Natural killer cell (primary cell): Measurements from ENCODE around the gene MRPS12. TPM values are rescaled to one million over a fixed set of nuclear protein-coding genes. Genes with fewer than 3 reads are reported as not detected.
A peak's percentile ranks its signal among the peaks of the same experiment; 100 is the strongest.

Source experiments
- ATAC-seq, 3 donors: fragments of 150-1000 bp in 2 of 3; fragments of 200-7000 bp in 1 of 3; cut with Tn5 transposase; 1 replicate in 1 of 3; 2 replicates in 2 of 3; pipeline ENCODE4 v1.10.0; 2021; ENCODE audit warnings: mild to moderate bottlenecking in 2 of 3, moderate library complexity in 2 of 3
- DNase-seq, 2 donors: peaks; one replicate each; pipeline versions ENCODE4 v3.0.0 to v3.0.0-alpha.2; 2013 to 2021; ENCODE audit warnings: mixed read lengths in 1 of 2
- H3K27ac ChIP-seq: one replicate; pipeline ENCODE4 v1.5.1; 2013; ENCODE audit warnings: mild to moderate bottlenecking, low read length
- H3K27me3 ChIP-seq: one replicate; pipeline ENCODE4 v1.6.1; 2013; ENCODE audit warnings: low read length; ENCODE audit not compliant: control insufficient read depth, insufficient read depth
- H3K36me3 ChIP-seq: one replicate; pipeline ENCODE4 v1.6.1; 2013; ENCODE audit warnings: low read length; ENCODE audit not compliant: control insufficient read depth, insufficient read depth
- H3K4me1 ChIP-seq: one replicate; pipeline ENCODE4 v1.6.1; 2013; ENCODE audit warnings: low read length; ENCODE audit not compliant: control insufficient read depth, insufficient read depth
- H3K4me3 ChIP-seq: one replicate; pipeline ENCODE4 v1.5.1; 2013; ENCODE audit warnings: low read length
- H3K9me3 ChIP-seq: one replicate; pipeline ENCODE4 v1.6.1; 2013; ENCODE audit warnings: low read length; ENCODE audit not compliant: control insufficient read depth, insufficient read depth
- H3K27ac Mint-ChIP-seq, 2 donors: one replicate each; pipeline ENCODE4 v1.8.0; 2022; ENCODE audit warnings: mild to moderate bottlenecking in 2 of 2, mixed read lengths in 2 of 2, moderate library complexity in 1 of 2
- H3K27me3 Mint-ChIP-seq, 2 donors: one replicate each; pipeline ENCODE4 v1.8.0; 2022; ENCODE audit warnings: low read depth in 2 of 2, mixed read lengths in 2 of 2
- H3K36me3 Mint-ChIP-seq: one replicate; pipeline ENCODE4 v1.8.0; 2022; ENCODE audit warnings: mixed read lengths
- H3K4me1 Mint-ChIP-seq, 2 donors: one replicate each; pipeline ENCODE4 v1.8.0; 2022; ENCODE audit warnings: mixed read lengths in 2 of 2
- H3K4me3 Mint-ChIP-seq: one replicate; pipeline ENCODE4 v1.8.0; 2022; ENCODE audit warnings: mild to moderate bottlenecking, moderate library complexity, mixed read lengths
- H3K9me3 Mint-ChIP-seq, 2 donors: one replicate each; pipeline ENCODE4 v1.8.0; 2022; ENCODE audit warnings: mixed read lengths in 2 of 2
- CTCF ChIP-seq: fragments of 200-600 bp; IDR thresholded peaks from one replicate; pipeline ENCODE4 v1.8.0; 2022; ENCODE audit warnings: antibody characterized with exemption
- WGBS: methylation state at CpG from one replicate; pipeline ENCODE4 v1.1.7; 2013; ENCODE audit warnings: missing lambda C conversion rate; ENCODE audit not compliant: insufficient coverage; 5-methylcytosine and 5-hydroxymethylcytosine counted together
- intact Hi-C: fragments of 100-400 bp; cut with micrococcal nuclease; formaldehyde crosslinking; loops from one replicate; pipeline ENCODE4 v1.14.2; 2022
- total RNA-seq, 4 donors: library from RNA; stranded (reverse); fragments of 120-200 nt in 1 of 4; gene quantifications; one replicate each; pipeline versions ENCODE4 v1.2.3 to v1.2.4, GENCODE V29; 2013 to 2022

Gene MRPS12
- total RNA-seq, 3 donors from 2014 or later (not counting 1 experiment from before 2014, with no cell fraction given) = 25.3 to 27.8 (median 26.7) TPM

DNA sequence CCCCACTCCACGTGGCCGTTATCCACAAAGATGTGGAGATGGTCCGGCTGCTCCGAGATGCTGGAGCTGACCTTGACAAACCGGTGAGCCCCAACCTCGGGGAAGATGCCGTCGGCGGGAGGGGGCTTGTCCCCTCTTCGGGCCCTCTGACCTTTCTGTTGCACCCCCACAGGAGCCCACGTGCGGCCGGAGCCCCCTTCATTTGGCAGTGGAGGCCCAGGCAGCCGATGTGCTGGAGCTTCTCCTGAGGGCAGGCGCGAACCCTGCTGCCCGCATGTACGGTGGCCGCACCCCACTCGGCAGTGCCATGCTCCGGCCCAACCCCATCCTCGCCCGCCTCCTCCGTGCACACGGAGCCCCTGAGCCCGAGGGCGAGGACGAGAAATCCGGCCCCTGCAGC is 23.5 kb upstream of the MRPS12 start:
- TF ChIP-seq CTCF = no peak
- Histone ChIP-seq H3K27ac (no peak overlapping the region), H3K4me3 (no peak overlapping the region), H3K4me1 (peaks cover 22% of the 10 kb centered on the region), H3K27me3 (no peaks in the 10 kb centered on the region), H3K36me3 (peaks cover 27% of the 10 kb centered on the region), H3K9me3 (no peaks in the 10 kb centered on the region)
- Mint-ChIP-seq H3K4me1 (peaks cover 16 to 41% of the 10 kb centered on the region in 2 donors), H3K36me3 (no peaks in the 10 kb centered on the region), H3K4me3 (no peak overlapping the region), H3K27ac (peak overlapping the region; percentile 84 to 85), H3K27me3 (no peaks in the 10 kb centered on the region), H3K9me3 (no peaks in the 10 kb centered on the region)
- ATAC-seq = no peak
- DNase-seq = no peak
- intact Hi-C loops = no loop called here
- WGBS = 97% methylated on average over 29 of the region's 29 CpGs

DNA sequence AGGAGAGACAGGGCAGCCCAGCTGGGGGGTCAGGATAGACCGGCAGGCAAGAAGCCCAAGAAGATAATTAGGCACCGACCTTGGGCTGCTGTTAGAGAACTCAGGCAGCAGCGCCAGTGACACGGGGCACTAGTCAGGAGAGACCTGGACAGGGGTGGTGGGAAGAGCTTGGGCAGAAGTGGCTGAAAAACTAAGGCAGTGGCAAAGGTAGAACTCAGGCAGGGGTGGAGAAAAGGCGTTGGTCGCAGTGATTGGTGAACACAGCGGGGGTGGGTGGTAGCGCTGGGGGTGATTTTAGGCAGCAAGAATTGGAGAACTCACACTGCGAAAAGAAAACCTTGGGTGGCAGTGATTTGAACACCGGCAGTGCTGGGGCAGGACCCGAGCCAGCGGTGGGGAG is 23.1 kb upstream of the MRPS12 start:
- no peaks in the 10 kb centered on the region for H3K9me3 ChIP-seq
- no peak for TF ChIP-seq CTCF
- H3K4me1 ChIP-seq = peaks cover 23% of the 10 kb centered on the region
- no peaks in the 10 kb centered on the region for H3K27me3 ChIP-seq
- H3K27ac ChIP-seq = no peak overlapping the region
- H3K36me3 ChIP-seq = peaks cover 27% of the 10 kb centered on the region
- peak overlapping the region; percentile 52 for H3K4me3 Mint-ChIP-seq
- H3K9me3 Mint-ChIP-seq = no peaks in the 10 kb centered on the region
- peak overlapping the region; percentile 84 to 85 for H3K27ac Mint-ChIP-seq
- H3K27me3 Mint-ChIP-seq = no peaks in the 10 kb centered on the region
- 97% methylated on average over 12 of the region's 12 CpGs for WGBS
- no peaks in the 10 kb centered on the region for H3K36me3 Mint-ChIP-seq
- intact Hi-C loops = no loop called here
- DNase-seq (no peak), ATAC-seq (no peak)
- H3K4me3 ChIP-seq = no peak overlapping the region
- peaks cover 18 to 44% of the 10 kb centered on the region in 2 donors for H3K4me1 Mint-ChIP-seq

- peak overlapping the region; percentile 37 for H3K4me3 Mint-ChIP-seq
- H3K27ac Mint-ChIP-seq = peak overlapping the region; percentile 84 to 85
- Histone ChIP-seq H3K4me1 (peaks cover 25% of the 10 kb centered on the region), H3K4me3 (no peak overlapping the region), H3K27ac (peak overlapping the region; percentile 64), H3K27me3 (no peaks in the 10 kb centered on the region), H3K9me3 (no peaks in the 10 kb centered on the region), H3K36me3 (peaks cover 25% of the 10 kb centered on the region)
- peaks cover 24 to 51% of the 10 kb centered on the region in 2 donors for H3K4me1 Mint-ChIP-seq
- DNase-seq = peak in 1 of 2 donors; percentile 25
- H3K36me3 Mint-ChIP-seq = no peaks in the 10 kb centered on the region
- 41% methylated on average over 10 of the region's 10 CpGs for WGBS
- peak; percentile 37 to 51 (median 38) for ATAC-seq
- intact Hi-C loops = no loop called here
- H3K9me3 Mint-ChIP-seq = no peaks in the 10 kb centered on the region
- no peaks in the 10 kb centered on the region for H3K27me3 Mint-ChIP-seq
- TF ChIP-seq CTCF = no peak
These were observed 21.8 kb upstream of the MRPS12 start for GRCh38 chr19:38908911-38909310.

- DNase-seq (no peak), ATAC-seq (no peak)
- Mint-ChIP-seq H3K4me1 (peaks cover 16 to 42% of the 10 kb centered on the region in 2 donors), H3K36me3 (no peaks in the 10 kb centered on the region), H3K9me3 (no peaks in the 10 kb centered on the region), H3K27ac (peak overlapping the region in 1 of 2 donors; percentile 31), H3K27me3 (no peaks in the 10 kb centered on the region), H3K4me3 (peak overlapping the region; percentile 45)
- Histone ChIP-seq H3K4me1 (peaks cover 25% of the 10 kb centered on the region), H3K36me3 (peaks cover 19% of the 10 kb centered on the region), H3K9me3 (no peaks in the 10 kb centered on the region), H3K27ac (no peak overlapping the region), H3K27me3 (no peaks in the 10 kb centered on the region), H3K4me3 (no peak overlapping the region)
- 99% methylated on average over 11 of the region's 12 CpGs for WGBS
- no peak for TF ChIP-seq CTCF
- intact Hi-C loops = no loop called here
These were observed 20.3 kb upstream of the MRPS12 start for GRCh38 chr19:38910488-38910887.
